Mesothelial cell of epicardium (in vitro differentiated cells): ENCODE measurements around the gene NAGPA. TPM values are rescaled to one million over a fixed set of nuclear protein-coding genes. Genes with fewer than 3 reads are reported as not detected.
"Not testable (repeated sequence)": the region's sequence is repeated elsewhere in the genome, so short reads cannot be mapped to it uniquely, and the experiment has no call there.

Experiments used
- DNase-seq, 2 experiments: peaks; one replicate each; pipeline ENCODE4 v3.0.0; 2021; ENCODE audit warnings: low spot score in 2 of 2; ENCODE audit not compliant: unreplicated experiment in 2 of 2
- H3K27ac Mint-ChIP-seq: 2 replicates; pipeline ENCODE4 v1.8.0; 2021; ENCODE audit warnings: mixed read lengths
- H3K27me3 Mint-ChIP-seq: 2 replicates; pipeline ENCODE4 v1.8.0; 2021; ENCODE audit warnings: low read depth, mixed read lengths
- H3K36me3 Mint-ChIP-seq: 2 replicates; pipeline ENCODE4 v1.8.0; 2021; ENCODE audit warnings: mixed read lengths
- H3K4me1 Mint-ChIP-seq: 2 replicates; pipeline ENCODE4 v1.8.0; 2021; ENCODE audit warnings: mixed read lengths
- H3K4me3 Mint-ChIP-seq: 2 replicates; pipeline ENCODE4 v1.8.0; 2021; ENCODE audit warnings: mild to moderate bottlenecking, moderate library complexity, mixed read lengths
- H3K9me3 Mint-ChIP-seq: 2 replicates; pipeline ENCODE4 v1.8.0; 2021; ENCODE audit warnings: mixed read lengths
- total RNA-seq: library from RNA; stranded (reverse); gene quantifications from 3 replicates; pipeline ENCODE4 v1.2.1, GENCODE V29; 2021
- TF ChIP-seq, protein P1 (sequence below): fragments of 200-600 bp; sonication (generic); IDR thresholded peaks from one replicate; pipeline ENCODE4 v1.5.0; 2021; ENCODE audit warnings: antibody characterized with exemption; ENCODE audit not compliant: unreplicated experiment

The NAGPA gene, protein sequence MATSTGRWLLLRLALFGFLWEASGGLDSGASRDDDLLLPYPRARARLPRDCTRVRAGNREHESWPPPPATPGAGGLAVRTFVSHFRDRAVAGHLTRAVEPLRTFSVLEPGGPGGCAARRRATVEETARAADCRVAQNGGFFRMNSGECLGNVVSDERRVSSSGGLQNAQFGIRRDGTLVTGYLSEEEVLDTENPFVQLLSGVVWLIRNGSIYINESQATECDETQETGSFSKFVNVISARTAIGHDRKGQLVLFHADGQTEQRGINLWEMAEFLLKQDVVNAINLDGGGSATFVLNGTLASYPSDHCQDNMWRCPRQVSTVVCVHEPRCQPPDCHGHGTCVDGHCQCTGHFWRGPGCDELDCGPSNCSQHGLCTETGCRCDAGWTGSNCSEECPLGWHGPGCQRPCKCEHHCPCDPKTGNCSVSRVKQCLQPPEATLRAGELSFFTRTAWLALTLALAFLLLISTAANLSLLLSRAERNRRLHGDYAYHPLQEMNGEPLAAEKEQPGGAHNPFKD
- 12.6 to 16.9 TPM (median 15.6 TPM) in 3 replicates for total RNA-seq

DNA sequence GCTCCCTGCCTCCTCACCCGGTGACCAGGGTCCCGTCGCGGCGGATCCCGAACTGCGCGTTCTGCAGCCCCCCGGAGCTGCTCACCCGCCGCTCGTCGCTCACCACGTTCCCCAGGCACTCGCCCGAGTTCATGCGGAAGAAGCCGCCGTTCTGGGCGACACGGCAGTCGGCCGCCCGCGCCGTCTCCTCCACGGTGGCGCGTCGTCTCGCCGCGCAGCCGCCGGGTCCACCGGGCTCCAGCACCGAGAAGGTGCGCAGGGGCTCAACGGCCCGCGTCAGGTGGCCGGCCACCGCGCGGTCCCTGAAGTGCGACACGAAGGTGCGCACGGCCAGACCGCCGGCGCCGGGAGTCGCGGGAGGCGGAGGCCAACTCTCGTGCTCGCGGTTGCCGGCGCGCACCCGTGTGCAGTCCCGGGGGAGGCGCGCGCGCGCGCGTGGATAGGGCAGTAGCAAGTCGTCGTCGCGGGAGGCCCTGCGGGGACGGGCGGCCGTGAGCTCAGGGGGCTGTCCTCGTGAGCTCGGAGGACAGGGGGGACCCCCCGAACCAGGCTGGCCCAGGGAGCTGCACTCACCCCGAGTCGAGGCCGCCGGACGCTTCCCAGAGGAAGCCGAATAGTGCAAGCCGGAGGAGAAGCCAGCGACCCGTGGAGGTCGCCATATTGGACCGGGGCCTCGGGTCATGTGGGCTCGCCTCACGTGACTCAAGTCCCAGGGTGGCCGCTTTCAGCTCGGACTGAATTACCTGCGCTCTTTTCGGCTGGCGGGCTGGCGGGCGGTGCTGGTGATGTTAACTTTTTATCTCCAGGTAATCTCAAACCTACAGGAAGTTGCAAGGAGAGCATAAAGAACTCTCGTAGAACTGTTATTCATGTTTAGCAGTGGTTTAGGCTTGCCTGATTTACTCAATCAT lies at the start of gene NAGPA:
NAGPA (minus strand) TSS at position 680 of the 911 bp plus-strand sequence; CDS start at position 659, 21 bp downstream.
- Mint-ChIP-seq H3K9me3 (no peaks in the 10 kb centered on the region), H3K27ac (peak within 1 kb of the TSS; percentile 64), H3K27me3 (peaks cover 5% of the 10 kb centered on the region), H3K4me3 (peak within 1 kb of the TSS; percentile 80), H3K36me3 (no peaks in the 10 kb centered on the region), H3K4me1 (peaks cover 13% of the 10 kb centered on the region)
- TF ChIP-seq, protein P1, sequence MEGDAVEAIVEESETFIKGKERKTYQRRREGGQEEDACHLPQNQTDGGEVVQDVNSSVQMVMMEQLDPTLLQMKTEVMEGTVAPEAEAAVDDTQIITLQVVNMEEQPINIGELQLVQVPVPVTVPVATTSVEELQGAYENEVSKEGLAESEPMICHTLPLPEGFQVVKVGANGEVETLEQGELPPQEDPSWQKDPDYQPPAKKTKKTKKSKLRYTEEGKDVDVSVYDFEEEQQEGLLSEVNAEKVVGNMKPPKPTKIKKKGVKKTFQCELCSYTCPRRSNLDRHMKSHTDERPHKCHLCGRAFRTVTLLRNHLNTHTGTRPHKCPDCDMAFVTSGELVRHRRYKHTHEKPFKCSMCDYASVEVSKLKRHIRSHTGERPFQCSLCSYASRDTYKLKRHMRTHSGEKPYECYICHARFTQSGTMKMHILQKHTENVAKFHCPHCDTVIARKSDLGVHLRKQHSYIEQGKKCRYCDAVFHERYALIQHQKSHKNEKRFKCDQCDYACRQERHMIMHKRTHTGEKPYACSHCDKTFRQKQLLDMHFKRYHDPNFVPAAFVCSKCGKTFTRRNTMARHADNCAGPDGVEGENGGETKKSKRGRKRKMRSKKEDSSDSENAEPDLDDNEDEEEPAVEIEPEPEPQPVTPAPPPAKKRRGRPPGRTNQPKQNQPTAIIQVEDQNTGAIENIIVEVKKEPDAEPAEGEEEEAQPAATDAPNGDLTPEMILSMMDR, result no peak
- peak; percentile 74 to 83 for DNase-seq

DNA sequence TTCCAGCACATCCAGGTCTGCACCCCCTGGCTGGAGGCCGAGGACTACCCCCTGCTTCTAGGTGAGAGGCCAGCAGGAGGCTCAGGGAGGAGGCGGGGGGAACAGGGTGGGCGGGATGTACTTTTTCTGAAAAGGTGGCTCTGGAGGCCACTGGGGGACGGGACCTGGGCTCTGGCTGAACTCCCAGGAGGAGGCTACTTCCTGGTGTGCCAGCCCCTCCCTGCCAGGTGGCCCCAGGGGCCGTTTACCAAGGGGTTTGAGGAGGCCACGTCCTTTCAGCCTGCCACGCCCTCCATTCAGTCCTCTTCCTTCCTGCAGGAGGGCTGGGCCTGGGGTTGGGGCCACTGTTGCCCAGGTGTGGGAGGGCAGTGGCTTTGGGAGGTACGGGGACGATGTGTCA lies 47.3 kb upstream of the NAGPA start:
- H3K4me1 Mint-ChIP-seq, H3K9me3 Mint-ChIP-seq, H3K27me3 Mint-ChIP-seq, DNase-seq, H3K27ac Mint-ChIP-seq, H3K4me3 Mint-ChIP-seq: not testable (repeated sequence)
- peaks cover 27% of the 10 kb centered on the region for H3K36me3 Mint-ChIP-seq

DNA sequence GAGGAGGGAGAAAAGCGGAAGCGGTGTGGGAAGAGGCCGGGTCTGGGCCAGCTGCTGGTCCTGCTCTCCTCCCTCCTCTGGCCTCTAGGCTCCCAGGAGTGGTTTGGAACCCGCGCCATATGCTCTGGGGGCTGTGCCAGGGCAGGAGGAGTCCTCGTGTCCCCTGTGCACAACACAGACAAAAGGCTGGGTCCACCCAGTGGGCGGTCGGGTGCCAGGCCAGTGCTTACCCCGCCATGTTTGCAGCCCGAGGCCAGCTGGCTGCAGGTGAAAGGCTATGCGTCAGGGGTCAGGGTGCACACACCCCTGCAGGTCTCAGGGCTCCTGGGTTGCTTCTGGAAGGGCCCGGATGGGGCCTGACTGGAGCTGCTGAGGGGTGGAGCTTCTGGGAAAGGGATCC lies 46.7 kb upstream of the NAGPA start:
- H3K36me3 Mint-ChIP-seq, result peaks cover 28% of the 10 kb centered on the region

DNA sequence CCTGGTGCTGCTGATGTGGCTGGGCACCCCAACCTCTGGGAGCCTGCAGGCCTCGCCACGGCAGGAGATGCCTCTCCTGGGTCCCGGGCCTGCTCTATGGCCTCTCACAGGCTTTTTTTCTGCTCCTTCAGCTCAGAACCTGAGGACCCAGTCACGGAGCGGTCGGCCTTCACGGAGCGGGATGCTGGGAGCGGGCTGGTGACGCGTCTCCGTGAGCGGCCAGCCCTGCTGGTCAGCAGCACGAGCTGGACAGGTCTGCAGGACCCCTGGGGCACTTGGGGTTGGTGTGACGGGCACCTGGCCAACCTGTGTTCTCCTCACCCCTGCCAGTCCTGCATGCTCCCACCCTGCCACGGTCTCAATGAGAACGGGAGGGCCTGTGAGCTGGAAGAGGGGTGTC lies 44.9 kb upstream of the NAGPA start:
- DNase-seq, result no peak
- no peaks in the 10 kb centered on the region for H3K9me3 Mint-ChIP-seq
- H3K4me1 Mint-ChIP-seq, result no peaks in the 10 kb centered on the region
- no peak overlapping the region for H3K27ac Mint-ChIP-seq
- no peak overlapping the region for H3K4me3 Mint-ChIP-seq
- TF ChIP-seq, protein P1, result no peak
- no peaks in the 10 kb centered on the region for H3K27me3 Mint-ChIP-seq
- H3K36me3 Mint-ChIP-seq, result peaks cover 17% of the 10 kb centered on the region

More for the DNA sequence above, 46.7 kb upstream of the NAGPA start:
- H3K4me1 Mint-ChIP-seq, H3K27me3 Mint-ChIP-seq, H3K27ac Mint-ChIP-seq, H3K4me3 Mint-ChIP-seq, H3K9me3 Mint-ChIP-seq, DNase-seq: not testable (repeated sequence)

DNA sequence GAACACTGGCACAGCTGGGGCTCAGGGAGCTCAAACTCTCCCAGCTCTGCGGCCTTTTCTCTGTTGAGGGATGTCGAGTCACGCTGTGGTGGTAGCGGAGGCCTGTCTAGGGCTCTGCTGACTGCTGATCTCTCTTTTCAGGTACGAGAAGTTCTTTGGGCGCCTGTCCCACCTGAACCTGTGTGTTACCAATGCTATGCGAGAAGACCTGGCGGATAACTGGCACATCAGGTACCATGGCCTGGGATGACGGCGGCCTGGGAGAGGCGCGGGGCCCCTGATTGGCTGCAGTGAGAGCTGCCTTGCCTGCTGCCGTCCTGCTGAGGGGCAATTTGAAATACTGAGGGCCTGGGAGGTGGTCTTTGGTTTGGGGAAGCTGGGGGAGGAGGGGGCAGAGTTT lies 43.6 kb upstream of the NAGPA start:
- no peak for DNase-seq
- no peak overlapping the region for H3K27ac Mint-ChIP-seq
- H3K36me3 Mint-ChIP-seq, result peaks cover 15% of the 10 kb centered on the region

DNA sequence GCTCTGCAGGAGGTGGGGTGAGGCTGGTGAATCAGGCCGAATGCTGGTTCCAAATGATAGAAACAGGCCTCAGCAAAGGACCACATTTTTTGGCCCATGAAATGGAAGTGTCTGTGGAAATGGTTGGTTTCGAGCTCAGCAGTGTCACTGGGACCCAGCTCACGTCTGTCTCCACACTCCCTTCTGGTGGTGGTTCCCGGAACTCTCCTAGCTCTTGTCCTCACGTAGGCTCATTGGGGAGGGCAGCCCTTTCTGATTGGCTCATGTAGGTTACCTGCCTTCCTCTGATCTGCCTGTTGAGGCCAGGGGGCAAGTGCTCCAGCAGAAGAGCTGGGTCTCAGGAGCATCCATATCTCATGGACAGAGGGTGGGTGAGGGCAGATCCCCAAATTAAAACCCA lies 41.9 kb upstream of the NAGPA start:
- Mint-ChIP-seq H3K4me1 (peaks cover 17% of the 10 kb centered on the region), H3K4me3 (no peak overlapping the region), H3K9me3 (no peaks in the 10 kb centered on the region), H3K27me3 (no peaks in the 10 kb centered on the region), H3K27ac (no peak overlapping the region), H3K36me3 (peaks cover 15% of the 10 kb centered on the region)
- no peak for DNase-seq
- TF ChIP-seq, protein P1, result no peak

More for the DNA sequence above, 43.6 kb upstream of the NAGPA start:
- no peaks in the 10 kb centered on the region for H3K9me3 Mint-ChIP-seq
- H3K4me3 Mint-ChIP-seq, result no peak overlapping the region
- TF ChIP-seq, protein P1, result no peak
- no peaks in the 10 kb centered on the region for H3K27me3 Mint-ChIP-seq
- H3K4me1 Mint-ChIP-seq, result peaks cover 11% of the 10 kb centered on the region

DNA sequence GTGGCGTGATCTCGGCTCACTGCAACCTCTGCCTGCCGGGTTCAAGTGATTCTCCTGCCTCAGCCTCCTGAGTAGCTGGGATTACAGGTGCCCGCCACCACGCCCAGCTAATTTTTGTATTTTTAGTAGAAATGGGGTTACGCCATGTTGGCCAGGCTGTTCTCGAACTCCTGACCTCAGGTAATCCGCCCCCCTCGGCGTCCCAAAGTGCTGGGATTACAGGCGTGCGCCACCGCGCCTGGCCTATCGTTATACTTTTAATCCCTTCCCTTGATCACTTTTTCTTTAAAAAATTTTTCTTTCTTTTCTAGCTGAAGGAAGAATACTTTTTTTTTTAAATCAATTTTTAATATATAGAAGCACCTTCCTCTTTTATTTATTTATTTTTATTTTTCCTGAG lies 40.0 kb upstream of the NAGPA start:
- H3K27me3 Mint-ChIP-seq, H3K27ac Mint-ChIP-seq, H3K9me3 Mint-ChIP-seq, DNase-seq, H3K4me3 Mint-ChIP-seq: not testable (repeated sequence)
- Mint-ChIP-seq H3K4me1 (peaks cover 17% of the 10 kb centered on the region), H3K36me3 (peaks cover 12% of the 10 kb centered on the region)
